CD4-positive, CD25-positive, alpha-beta regulatory T cell (primary cell): ENCODE results near the gene OR11A1. TPM values are rescaled to one million over a fixed set of nuclear protein-coding genes. Genes with fewer than 3 reads are reported as not detected.

Experiments
- ATAC-seq, 2 donors: fragments of 150-1000 bp; cut with Tn5 transposase; one replicate each; pipeline ENCODE4 v1.10.0; 2021; ENCODE audit warnings: low read depth in 2 of 2, moderate number of reproducible peaks in 2 of 2, moderate library complexity in 1 of 2
- DNase-seq, 3 donors: peaks; one replicate each; pipeline versions ENCODE4 v3.0.0 to v3.0.0-alpha.2; 2012 to 2022; ENCODE audit warnings: mixed read lengths in 1 of 3
- H3K27ac ChIP-seq: one replicate; pipeline ENCODE4 v1.7.0; 2013; ENCODE audit warnings: mild to moderate bottlenecking, low read length; ENCODE audit not compliant: insufficient read depth, poor library complexity, severe bottlenecking
- H3K27me3 ChIP-seq: one replicate; pipeline ENCODE4 v1.7.0; 2013; ENCODE audit warnings: low read length; ENCODE audit not compliant: control insufficient read depth, insufficient read depth
- H3K36me3 ChIP-seq: one replicate; pipeline ENCODE4 v1.7.0; 2013; ENCODE audit warnings: mild to moderate bottlenecking, low read length, moderate library complexity; ENCODE audit not compliant: control insufficient read depth, insufficient read depth
- H3K4me1 ChIP-seq: 2 replicates; pipeline ENCODE4 v1.7.0; 2013; ENCODE audit warnings: mild to moderate bottlenecking, low read length; ENCODE audit not compliant: insufficient read depth, control insufficient read depth, poor library complexity, severe bottlenecking
- H3K4me3 ChIP-seq: one replicate; pipeline ENCODE4 v1.7.0; 2013; ENCODE audit warnings: low read depth, mild to moderate bottlenecking, low read length, moderate library complexity
- H3K9me3 ChIP-seq, 2 experiments: 1 replicate in 1 of 2; 2 replicates in 1 of 2; pipeline ENCODE4 v1.7.0; 2013; ENCODE audit warnings: low read length in 2 of 2, mild to moderate bottlenecking in 1 of 2, moderate library complexity in 1 of 2; ENCODE audit not compliant: control insufficient read depth in 2 of 2
- H3K27ac Mint-ChIP-seq, 3 donors: one replicate each; pipeline ENCODE4 v1.8.0; 2020 to 2022; ENCODE audit warnings: mild to moderate bottlenecking in 3 of 3, mixed read lengths in 3 of 3, moderate library complexity in 2 of 3
- H3K27me3 Mint-ChIP-seq: one replicate; pipeline ENCODE4 v1.8.0; 2022; ENCODE audit warnings: mild to moderate bottlenecking, mixed read lengths
- H3K36me3 Mint-ChIP-seq: one replicate; pipeline ENCODE4 v1.8.0; 2020; ENCODE audit warnings: mixed read lengths
- H3K4me1 Mint-ChIP-seq, 4 donors: one replicate each; pipeline ENCODE4 v1.8.0; 2020 to 2022; ENCODE audit warnings: mixed read lengths in 4 of 4, mild to moderate bottlenecking in 1 of 4
- H3K4me3 Mint-ChIP-seq, 4 donors: one replicate each; pipeline ENCODE4 v1.8.0; 2020 to 2022; ENCODE audit warnings: mild to moderate bottlenecking in 4 of 4, mixed read lengths in 4 of 4, moderate library complexity in 3 of 4
- H3K9me3 Mint-ChIP-seq, 7 donors: one replicate each; pipeline ENCODE4 v1.8.0; 2020 to 2022; ENCODE audit warnings: mixed read lengths in 7 of 7, mild to moderate bottlenecking in 3 of 7, moderate library complexity in 2 of 7
- polyA plus RNA-seq, 4 donors: library from polyadenylated mRNA; unstranded; fragments of 300-500 nt; fragmentation: Illumina TruSeq; gene quantifications; one replicate each; pipeline ENCODE4 v1.2.3, GENCODE V29; 2021
- total RNA-seq: library from RNA; stranded (reverse); gene quantifications from one replicate; pipeline ENCODE4 v1.2.3, GENCODE V29; 2022

The OR11A1 gene
- total and polyA plus RNA-seq, 5 donors from 2014 or later: not detected

DNA sequence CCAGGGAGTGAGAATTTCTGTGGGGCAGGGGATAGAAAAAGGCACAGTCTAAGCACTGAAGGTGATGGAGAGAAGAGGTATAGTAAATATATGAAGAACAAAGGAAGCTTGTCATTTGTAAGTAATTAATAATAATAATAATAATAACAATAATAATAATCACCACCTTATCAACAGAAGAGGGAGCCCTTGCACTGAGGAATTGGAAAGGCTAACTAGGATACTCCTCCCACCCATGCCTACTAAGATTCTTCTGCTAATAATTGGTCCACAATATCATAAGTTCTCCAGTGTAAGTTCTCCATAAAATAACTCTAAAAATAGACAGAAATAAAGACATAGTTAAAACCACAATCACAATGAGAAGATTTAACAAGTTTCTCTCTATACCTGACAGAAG lies 80.9 kb downstream of the OR11A1 start:
- Histone ChIP-seq H3K36me3 (no peaks in the 10 kb centered on the region), H3K27me3 (no peaks in the 10 kb centered on the region), H3K4me3 (no peak overlapping the region), H3K9me3 (no peaks in the 10 kb centered on the region), H3K4me1 (no peaks in the 10 kb centered on the region), H3K27ac (no peak overlapping the region)
- DNase-seq (no peak), ATAC-seq (no peak)
- H3K4me3 Mint-ChIP-seq: no peak overlapping the region
- peaks cover 0 to 4% (median 0%) of the 10 kb centered on the region in 7 donors for H3K9me3 Mint-ChIP-seq
- no peaks in the 10 kb centered on the region for H3K36me3 Mint-ChIP-seq
- H3K27ac Mint-ChIP-seq: no peak overlapping the region
- no peaks in the 10 kb centered on the region for H3K4me1 Mint-ChIP-seq
- peaks cover 21% of the 10 kb centered on the region for H3K27me3 Mint-ChIP-seq

Other genes with a start within 250 kb of the OR11A1 start
- not detected for gene OR14J1, start 155.4 kb downstream of the OR11A1 start, total RNA-seq
- not detected for gene OR14J1, start 155.4 kb downstream of the OR11A1 start, polyA plus RNA-seq
- gene OR5V1, start 88.2 kb downstream of the OR11A1 start, total RNA-seq: not detected
- gene OR5V1, start 88.2 kb downstream of the OR11A1 start, polyA plus RNA-seq: not detected
- not detected for gene OR12D3, start 81.8 kb downstream of the OR11A1 start, total RNA-seq
- not detected for gene OR12D3, start 81.8 kb downstream of the OR11A1 start, polyA plus RNA-seq
- gene OR12D2, start 61.4 kb downstream of the OR11A1 start, total RNA-seq: not detected
- not detected for gene OR12D2, start 61.4 kb downstream of the OR11A1 start, polyA plus RNA-seq
- not detected for gene OR12D1, start 42.1 kb downstream of the OR11A1 start, total RNA-seq
- not detected for gene OR12D1, start 42.1 kb downstream of the OR11A1 start, polyA plus RNA-seq
- not detected for gene OR10C1, start 17.8 kb downstream of the OR11A1 start, total RNA-seq
- not detected for gene OR10C1, start 17.8 kb downstream of the OR11A1 start, polyA plus RNA-seq
- not detected for gene OR2H1, start 84 bp upstream of the OR11A1 start, total RNA-seq
- gene OR2H1, start 84 bp upstream of the OR11A1 start, polyA plus RNA-seq: not detected
- not detected for gene MAS1L, start 30.9 kb upstream of the OR11A1 start, total RNA-seq
- not detected for gene MAS1L, start 30.9 kb upstream of the OR11A1 start, polyA plus RNA-seq
- gene UBD, start 102.7 kb upstream of the OR11A1 start, total RNA-seq: not detected
- gene UBD, start 102.7 kb upstream of the OR11A1 start, polyA plus RNA-seq: not detected
- gene OR2H2, start 128.1 kb upstream of the OR11A1 start, total RNA-seq: not detected
- gene OR2H2, start 128.1 kb upstream of the OR11A1 start, polyA plus RNA-seq: not detected
- gene GABBR1, start 176.1 kb upstream of the OR11A1 start, total RNA-seq: 56.3 TPM
- gene GABBR1, start 176.1 kb upstream of the OR11A1 start, polyA plus RNA-seq: 1 to 10 TPM in 3 of 4 donors, under 1 TPM in 1; 0.60 to 1.8 (median 1.5) TPM
- gene MOG, start 200.0 kb upstream of the OR11A1 start, total RNA-seq: not detected
- gene MOG, start 200.0 kb upstream of the OR11A1 start, polyA plus RNA-seq: not detected
- 2.4 TPM for gene ZFP57, start 224.1 kb upstream of the OR11A1 start, total RNA-seq
- gene ZFP57, start 224.1 kb upstream of the OR11A1 start, polyA plus RNA-seq: 1 to 10 TPM in 2 of 4 donors, not detected in 2; 1.0 to 4.8 TPM